Measurements from ENCODE around the gene E2F2.

Gene E2F2

GRCh38 chr1:23563003-23563402 lies 32.0 kb upstream of the E2F2 start:
- DNase-seq (ENCODE audit: low read depth) = peak; percentile 38

- DNase-seq (ENCODE audit: low read depth) = peak; percentile 100
Observed at GRCh38 chr1:23562137-23562876, 31.3 kb upstream of the E2F2 start.

DNA sequence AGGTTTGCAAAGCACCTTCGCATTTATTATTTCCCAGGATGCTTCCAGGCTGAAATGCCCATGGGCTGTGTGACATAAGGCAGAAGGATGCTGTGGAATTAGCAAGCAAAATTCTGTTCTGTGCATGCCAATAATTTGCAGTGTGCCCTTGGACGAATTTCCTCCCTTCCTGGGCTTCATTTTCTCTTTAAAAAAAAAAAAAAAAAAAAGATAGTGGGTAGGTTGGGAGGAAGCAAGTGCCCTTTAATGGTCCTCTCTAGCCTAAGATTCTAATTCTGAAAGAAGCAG lies 30.7 kb upstream of the E2F2 start:
- DNase-seq (ENCODE audit: low read depth) = peak; percentile 88

- DNase-seq (ENCODE audit: low read depth) = peak; percentile 55
Observed at GRCh38 chr1:23561076-23561812, 30.2 kb upstream of the E2F2 start.

GRCh38 chr1:23559985-23560741 lies 29.1 kb upstream of the E2F2 start:
- DNase-seq (ENCODE audit: low read depth) = peak; percentile 75

DNA sequence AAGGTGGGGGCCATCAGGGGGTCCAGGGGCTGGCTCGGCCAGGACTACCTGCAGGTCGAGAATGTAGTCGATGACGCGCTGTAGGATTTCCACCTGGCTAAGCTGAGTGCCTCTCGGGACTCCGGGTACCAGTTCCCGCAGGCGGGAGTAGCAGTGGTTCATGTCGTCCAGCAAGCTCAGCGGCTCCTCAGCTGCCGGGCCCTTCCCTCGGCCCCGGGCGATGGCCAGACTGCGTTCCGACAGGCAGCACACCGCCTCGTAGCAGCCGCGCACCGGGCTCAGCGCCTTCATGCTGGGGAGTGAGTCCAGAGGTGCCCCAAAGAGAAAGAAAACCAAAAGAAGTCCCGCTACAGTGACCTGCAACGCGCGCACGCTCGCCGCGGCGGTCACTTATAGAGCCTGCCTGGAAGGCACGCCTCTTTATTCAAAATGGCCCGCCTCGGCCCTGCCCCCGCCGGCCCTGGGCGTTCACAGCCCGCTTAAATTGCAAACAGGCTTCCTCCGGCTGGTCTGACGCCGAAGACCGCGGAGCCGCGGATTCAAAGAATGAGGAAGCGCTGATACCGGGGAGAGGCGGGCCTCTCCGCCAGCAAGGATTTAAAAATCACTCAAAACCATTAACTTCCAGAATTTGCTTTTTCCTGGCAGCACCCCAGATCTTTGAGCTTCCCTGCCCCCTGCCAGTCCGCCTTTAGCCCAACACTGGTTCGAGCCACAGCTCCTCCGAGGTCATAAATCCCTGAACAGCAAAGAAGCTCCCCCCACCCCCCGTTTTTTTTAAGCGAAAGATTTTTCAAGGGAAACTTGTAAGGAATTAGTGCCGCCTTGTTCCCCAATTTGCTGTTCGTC lies 28.3 kb upstream of the E2F2 start, which contains the start of gene ID3:
Gene ID3, minus strand, starts transcription at position 366 of the 849 bp plus-strand sequence. Its CDS starts 75 bp downstream, at position 291.
- DNase-seq (ENCODE audit: low read depth) = peak; percentile 99

DNA sequence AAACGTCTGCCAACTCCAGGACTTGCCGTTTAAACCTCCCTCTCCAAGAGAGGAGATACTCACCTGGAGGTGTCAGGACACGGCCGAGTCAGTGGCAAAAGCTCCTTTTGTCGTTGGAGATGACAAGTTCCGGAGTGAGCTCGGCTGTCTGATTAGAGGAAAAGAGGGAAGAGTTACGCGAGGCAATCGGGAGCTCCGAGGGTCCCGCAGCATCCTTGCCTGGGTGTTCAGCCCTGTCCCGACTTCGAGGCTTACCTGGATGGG lies 27.8 kb upstream of the E2F2 start:
- DNase-seq (ENCODE audit: low read depth) = no peak

DNA sequence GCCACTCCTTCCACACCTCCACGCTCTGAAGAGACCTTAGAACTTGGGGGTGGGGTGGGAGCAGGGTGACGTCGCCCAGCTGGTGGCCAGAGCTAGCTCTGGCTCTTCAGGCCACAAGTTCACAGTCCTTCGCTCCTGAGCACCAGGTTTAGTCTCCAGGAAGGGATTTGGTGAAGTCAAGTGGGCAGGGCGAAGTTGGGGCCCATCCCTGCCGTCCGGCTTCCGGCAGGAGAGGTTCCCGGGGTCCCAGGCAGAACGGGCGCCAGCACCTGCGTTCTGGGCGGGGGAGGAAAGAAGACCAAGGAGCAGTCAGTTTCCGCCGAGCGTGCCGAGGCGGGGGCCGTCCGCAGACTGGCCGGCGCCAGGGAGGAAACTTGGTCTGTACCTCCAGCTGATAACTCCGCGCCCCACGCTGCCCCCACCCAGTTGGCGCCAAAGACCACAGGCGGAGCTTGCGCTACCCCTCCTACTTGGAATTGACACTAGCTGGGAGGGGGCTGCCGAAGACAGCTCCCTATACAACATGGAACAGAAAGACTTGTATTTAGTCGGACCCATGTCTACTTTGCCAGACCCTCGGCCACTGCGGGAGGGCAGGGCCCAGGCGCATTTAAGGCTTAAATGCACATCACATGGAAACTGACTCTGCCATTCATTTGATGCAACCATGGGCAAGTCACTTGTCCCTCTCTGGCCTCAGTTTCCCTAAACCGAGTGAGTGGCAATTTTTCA lies 27.3 kb upstream of the E2F2 start:
- DNase-seq (ENCODE audit: low read depth) = peak; percentile 65

GRCh38 chr1:23557471-23558124 lies 26.6 kb upstream of the E2F2 start:
- peak; percentile 42 for DNase-seq (ENCODE audit: low read depth)

DNA sequence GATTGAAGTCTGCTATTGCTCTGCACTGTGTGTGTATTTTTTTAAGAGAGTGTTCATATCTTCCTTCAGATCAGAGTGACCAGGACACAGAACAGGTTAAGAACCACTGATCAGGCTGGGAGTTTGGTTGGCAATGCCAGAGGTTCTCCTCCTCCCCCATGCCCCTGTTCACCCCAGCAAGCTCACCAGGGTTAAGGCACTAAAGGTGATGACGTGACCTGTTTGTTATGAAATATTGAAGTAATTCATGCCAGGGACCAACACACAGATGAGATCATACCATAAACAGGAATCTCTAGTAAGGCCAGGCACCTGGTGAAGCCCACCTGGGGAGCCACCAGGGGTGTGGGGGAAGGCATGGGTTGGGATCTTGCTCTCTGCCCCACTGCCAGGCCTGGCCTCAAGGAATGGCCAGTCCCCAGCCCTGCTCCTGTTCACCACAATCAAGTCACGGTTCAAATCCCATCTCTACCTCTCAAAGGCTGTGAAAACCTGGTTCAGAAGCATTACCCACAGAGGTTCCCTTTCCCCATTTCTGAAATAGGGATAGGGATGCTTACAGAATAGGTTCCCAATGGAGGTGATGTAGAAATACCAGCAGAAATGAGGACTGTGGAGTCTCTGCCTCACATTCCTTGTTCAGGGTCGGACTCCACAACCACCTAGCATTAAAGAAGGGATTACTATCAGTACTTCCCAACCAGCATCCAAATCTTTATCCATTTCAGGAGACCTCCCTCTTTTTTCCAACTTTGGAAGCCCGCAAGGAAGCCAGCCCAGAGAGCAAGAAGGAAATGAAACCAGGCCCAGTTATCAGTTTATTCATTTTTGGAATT lies 25.8 kb upstream of the E2F2 start:
- DNase-seq (ENCODE audit: low read depth) = peak; percentile 86

DNA sequence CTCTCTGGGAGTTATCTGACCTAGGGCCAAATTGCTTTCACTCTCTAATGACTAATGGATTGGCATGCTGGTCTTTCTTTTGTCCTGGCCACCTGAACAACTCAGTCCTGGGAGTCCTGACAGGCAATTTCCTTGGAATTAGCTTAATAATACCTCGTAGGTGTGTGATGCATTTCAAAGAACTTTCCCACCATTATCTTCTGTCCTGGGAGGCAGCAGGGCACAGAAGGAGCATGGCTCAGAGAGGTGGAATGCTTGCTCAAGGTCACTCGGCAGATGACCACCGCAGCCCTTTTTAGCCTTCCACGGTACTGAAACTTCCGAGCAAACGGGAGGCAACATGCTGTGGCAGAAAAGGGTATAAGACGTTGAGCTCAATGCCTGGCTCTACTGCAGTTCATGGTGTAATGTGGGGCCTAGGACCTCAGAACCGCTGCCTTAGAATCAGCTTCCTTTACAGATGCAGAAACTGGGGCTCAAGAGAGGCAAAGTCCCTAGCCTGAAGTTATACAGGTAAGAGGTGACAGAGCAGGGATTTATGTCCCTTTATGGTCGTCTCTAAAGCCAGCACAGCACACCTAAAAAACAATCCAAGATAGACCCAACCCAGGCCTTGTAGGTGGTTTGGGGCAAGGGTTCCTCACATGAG lies 25.1 kb upstream of the E2F2 start:
- DNase-seq (ENCODE audit: low read depth) = peak; percentile 92

DNA sequence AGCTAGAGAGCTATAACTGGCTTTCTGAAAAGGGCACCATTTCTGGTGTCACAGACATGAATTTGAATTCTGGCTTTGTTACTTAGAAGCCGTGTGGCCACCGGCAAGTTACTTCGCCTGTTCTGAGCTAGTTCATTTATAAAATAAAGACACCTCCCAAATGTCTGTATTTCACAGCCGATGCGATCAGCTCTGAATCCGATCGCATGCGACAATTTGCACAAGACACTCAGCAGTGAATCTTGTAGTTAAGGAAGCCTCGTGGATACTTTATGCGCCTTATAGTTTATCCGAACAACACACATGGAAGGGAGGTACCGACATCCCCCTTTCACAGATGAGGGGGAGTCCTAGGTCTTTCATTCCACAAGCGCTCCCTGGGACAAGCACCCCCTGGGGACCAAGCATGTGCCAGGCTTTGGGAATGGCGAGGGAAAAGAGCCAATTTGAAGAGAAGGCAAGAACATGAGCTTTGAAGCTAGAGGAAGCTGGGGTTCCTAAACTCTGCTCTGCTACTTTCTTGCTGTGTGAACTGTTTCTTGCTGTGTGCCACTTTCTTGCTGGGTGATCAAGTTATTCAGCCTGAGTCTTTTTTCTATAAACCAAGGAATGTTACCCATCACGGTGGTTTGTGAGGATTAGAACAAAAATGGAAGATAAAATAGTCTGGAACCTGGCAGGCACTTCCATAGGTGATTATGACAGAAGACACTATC lies 24.4 kb upstream of the E2F2 start:
- DNase-seq (ENCODE audit: low read depth) = peak; percentile 83

GRCh38 chr1:23554481-23555269 lies 23.6 kb upstream of the E2F2 start:
- peak; percentile 94 for DNase-seq (ENCODE audit: low read depth)

- no peak for DNase-seq (ENCODE audit: low read depth)
Observed at GRCh38 chr1:23554127-23554480, 23.1 kb upstream of the E2F2 start.

GRCh38 chr1:23553231-23554126 lies 22.4 kb upstream of the E2F2 start:
- no peak for DNase-seq (ENCODE audit: low read depth)

GRCh38 chr1:23551849-23552248 lies 20.8 kb upstream of the E2F2 start:
- DNase-seq (ENCODE audit: low read depth) = no peak

GRCh38 chr1:23548704-23549143 lies 17.7 kb upstream of the E2F2 start:
- peak; percentile 54 for DNase-seq (ENCODE audit: low read depth)
